Small intestine (tissue), 16 donors: ENCODE measurements around the gene SLC6A12. TPM values are rescaled to one million over a fixed set of nuclear protein-coding genes. Genes with fewer than 3 reads are reported as not detected.

Source experiments
- DNase-seq, 2 donors: peaks; one replicate each; pipeline versions ENCODE4 v3.0.0 to v3.0.0-alpha.2; 2013
- FAIRE-seq: peaks from 2 replicates; lab custom pipeline; 2012; peaks lifted over from hg19 to GRCh38; lab: Jason Lieb, UNC
- H3K27ac ChIP-seq, 3 donors: one replicate each; pipeline ENCODE4 v1.5.1; 2013; ENCODE audit warnings: low read length in 2 of 3, mild to moderate bottlenecking in 2 of 3, control low read depth in 1 of 3, inconsistent platforms in 1 of 3, low read depth in 1 of 3, moderate library complexity in 1 of 3
- H3K27me3 ChIP-seq, 3 donors: one replicate each; pipeline ENCODE4 v1.6.1; 2013; ENCODE audit warnings: low read length in 3 of 3, inconsistent platforms in 1 of 3; ENCODE audit not compliant: control insufficient read depth in 3 of 3, insufficient read depth in 3 of 3
- H3K36me3 ChIP-seq, 3 donors: one replicate each; pipeline ENCODE4 v1.6.1; 2013; ENCODE audit warnings: low read length in 3 of 3, inconsistent platforms in 1 of 3, low read depth in 1 of 3, mild to moderate bottlenecking in 1 of 3, moderate library complexity in 1 of 3; ENCODE audit not compliant: control insufficient read depth in 3 of 3, insufficient read depth in 2 of 3
- H3K4me1 ChIP-seq, 3 donors: one replicate each; pipeline ENCODE4 v1.6.1; 2013; ENCODE audit warnings: low read length in 2 of 3, inconsistent platforms in 1 of 3, low read depth in 1 of 3, mild to moderate bottlenecking in 1 of 3, moderate library complexity in 1 of 3; ENCODE audit not compliant: control insufficient read depth in 3 of 3, insufficient read depth in 2 of 3
- H3K4me3 ChIP-seq, 3 donors: one replicate each; pipeline ENCODE4 v1.5.1; 2013; ENCODE audit warnings: low read length in 3 of 3, control low read depth in 1 of 3, inconsistent platforms in 1 of 3, low read depth in 1 of 3, mild to moderate bottlenecking in 1 of 3, moderate library complexity in 1 of 3
- H3K9me3 ChIP-seq, 2 donors: one replicate each; pipeline ENCODE4 v1.6.1; 2013; ENCODE audit warnings: low read depth in 1 of 2, low read length in 1 of 2; ENCODE audit not compliant: control insufficient read depth in 2 of 2, insufficient read depth in 1 of 2
- WGBS, 3 donors: extraction: QIAGEN DNeasy Blood & Tissue Kit; methylation state at CpG; one replicate each; pipeline ENCODE4 v1.1.7; 2013; 5-methylcytosine and 5-hydroxymethylcytosine counted together
- long read RNA-seq, 10 donors: transcript quantifications; one replicate each; lab custom pipeline, GENCODE V29; 2026
- polyA plus RNA-seq, 4 donors: library from polyadenylated mRNA; stranded (reverse) in 3 of 4; unstranded in 1 of 4; fragments of 200-250 nt in 3 of 4; fragments of 120-200 nt in 1 of 4; gene quantifications; one replicate each; pipeline versions ENCODE4 v1.2.1 to v1.2.3, GENCODE V29; 2013
- donor health status: healthy with polysubstance abuse.
- donor health status: control.
- donor health status: control.
- donor health status: Bipolar disorder and iron deficiency.
- donor health status: healthy.

The SLC6A12 gene
- 1 to 10 TPM in 2 of 4 donors, under 1 TPM in 2; 0.06 to 9.4 (median 1.7) TPM for polyA plus RNA-seq
- long read RNA-seq, donor 1, result 0 reads
- long read RNA-seq, donor 2, result 0 reads
- long read RNA-seq, donor 3, result 0 reads
- long read RNA-seq, donor 4, result 0 reads
- long read RNA-seq, donor 5, result 0 reads
- long read RNA-seq, donor 6, result 0 reads
- long read RNA-seq, donor 7, result 0 reads
- long read RNA-seq, donor 8, result 0 reads
- long read RNA-seq, donor 9, result 0 reads
- long read RNA-seq, donor 10, result 0 reads

DNA sequence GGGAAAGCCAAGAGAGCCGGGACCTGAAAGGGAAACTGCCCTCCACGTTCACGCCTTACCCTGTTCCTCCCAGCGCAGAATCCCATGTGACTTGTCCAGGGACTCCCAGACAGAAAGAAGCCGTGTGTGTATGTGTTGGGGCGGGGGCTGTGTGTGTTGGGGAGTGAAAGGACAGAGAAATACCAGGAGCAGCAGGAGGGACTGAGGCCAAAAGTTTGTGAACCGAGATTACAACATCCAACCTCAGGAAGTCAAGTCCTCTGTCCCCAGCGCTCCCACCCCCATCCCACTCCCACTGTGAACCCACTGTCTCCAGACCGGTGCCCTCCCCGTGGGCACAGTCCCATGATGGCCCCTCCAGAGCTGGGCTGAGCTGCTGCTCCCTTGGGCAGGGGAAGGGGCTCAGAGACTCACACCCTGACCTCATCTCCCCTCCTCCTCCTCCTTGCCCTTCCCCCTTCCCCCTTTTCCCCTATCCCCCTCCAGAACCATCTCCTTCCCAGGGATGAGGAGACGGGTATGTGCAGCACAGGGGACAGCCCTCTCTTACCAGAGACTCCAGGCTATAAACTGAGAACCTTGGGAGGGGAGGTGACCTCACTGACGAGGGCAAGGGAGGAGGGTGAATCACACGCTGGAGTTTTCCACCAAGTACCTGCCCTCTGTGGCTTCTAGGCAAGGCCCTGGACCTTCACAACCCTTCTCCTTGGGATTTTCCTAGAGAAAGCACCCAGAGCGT is at the start of gene SLC6A12:
SLC6A12 (minus strand) TSS at position 155 of the 739 bp plus-strand sequence. CDS start 4,171 bp downstream, outside the sequence.
- Histone ChIP-seq H3K4me3 (peak within 1 kb of the TSS in 1 of 3 donors; percentile 7), H3K9me3 (no peaks in the 10 kb centered on the region), H3K27me3 (peaks cover 0 to 7% (median 1%) of the 10 kb centered on the region in 3 donors), H3K36me3 (no peaks in the 10 kb centered on the region), H3K27ac (no peak within 1 kb of the TSS), H3K4me1 (peaks cover 0 to 3% (median 0%) of the 10 kb centered on the region in 3 donors)
- peak in 1 of 2 donors; percentile 46 for DNase-seq
- 19 to 35% (median 28%) methylated on average over 14 of the region's 14 CpGs for WGBS, 3 donors
- FAIRE-seq, result no peak

GRCh38 chr12:263574-263973 is 49.6 kb upstream of the SLC6A12 start:
- DNase-seq (no peak), FAIRE-seq (no peak)
- Histone ChIP-seq H3K9me3 (no peaks in the 10 kb centered on the region), H3K27ac (no peak overlapping the region), H3K4me1 (no peaks in the 10 kb centered on the region), H3K27me3 (peaks cover 0 to 18% (median 0%) of the 10 kb centered on the region in 3 donors), H3K4me3 (no peak overlapping the region), H3K36me3 (no peaks in the 10 kb centered on the region)
- WGBS, 3 donors, result 77 to 83% (median 81%) methylated on average over 9 of the region's 9 CpGs

- no peak for DNase-seq
- no peak within 1 kb of the TSS for H3K4me3 ChIP-seq
- H3K27ac ChIP-seq, result no peak within 1 kb of the TSS
- 35 to 51% (median 37%) methylated on average over 7 of the region's 7 CpGs for WGBS, 3 donors
- H3K9me3 ChIP-seq, result no peaks in the 10 kb centered on the region
- no peaks in the 10 kb centered on the region for H3K4me1 ChIP-seq
- H3K36me3 ChIP-seq, result no peaks in the 10 kb centered on the region
- H3K27me3 ChIP-seq, result peaks cover 0 to 12% (median 0%) of the 10 kb centered on the region in 3 donors
- no peak for FAIRE-seq
Observed at GRCh38 chr12:262817-263216, 48.9 kb upstream of the SLC6A12 start, which contains the start of gene SLC6A13. SLC6A13 (minus strand) TSS chr12:262836; CDS start chr12:260052, 2,784 bp downstream.

- Histone ChIP-seq H3K4me1 (no peaks in the 10 kb centered on the region), H3K9me3 (no peaks in the 10 kb centered on the region), H3K36me3 (no peaks in the 10 kb centered on the region), H3K27ac (no peak overlapping the region), H3K4me3 (no peak overlapping the region), H3K27me3 (peaks cover 0 to 11% (median 0%) of the 10 kb centered on the region in 3 donors)
- FAIRE-seq (no peak), DNase-seq (no peak)
Observed at GRCh38 chr12:262113-262512, 48.2 kb upstream of the SLC6A12 start.

GRCh38 chr12:257521-258321 is 43.8 kb upstream of the SLC6A12 start:
- H3K36me3 ChIP-seq, result no peaks in the 10 kb centered on the region
- H3K4me3 ChIP-seq, result no peak overlapping the region
- H3K4me1 ChIP-seq, result no peaks in the 10 kb centered on the region
- no peaks in the 10 kb centered on the region for H3K9me3 ChIP-seq
- peaks cover 0 to 6% (median 4%) of the 10 kb centered on the region in 3 donors for H3K27me3 ChIP-seq
- FAIRE-seq (no peak), DNase-seq (no peak)
- no peak overlapping the region for H3K27ac ChIP-seq
- 57 to 74% (median 68%) methylated on average over 12 to 14 of the region's 14 CpGs for WGBS, 3 donors

GRCh38 chr12:256958-257357 is 43.0 kb upstream of the SLC6A12 start:
- DNase-seq, result no peak
- H3K36me3 ChIP-seq, result no peaks in the 10 kb centered on the region
- peaks cover 0 to 4% (median 4%) of the 10 kb centered on the region in 3 donors for H3K27me3 ChIP-seq
- no peaks in the 10 kb centered on the region for H3K9me3 ChIP-seq
- H3K4me3 ChIP-seq, result no peak overlapping the region
- WGBS, 3 donors, result 80 to 81% (median 81%) methylated on average over 3 of the region's 3 CpGs
- no peak overlapping the region for H3K27ac ChIP-seq
- H3K4me1 ChIP-seq, result no peaks in the 10 kb centered on the region
- FAIRE-seq, result no peak

- no peak for FAIRE-seq
- H3K4me3 ChIP-seq, result no peak overlapping the region
Observed at GRCh38 chr12:256225-256624, 42.3 kb upstream of the SLC6A12 start.

DNA sequence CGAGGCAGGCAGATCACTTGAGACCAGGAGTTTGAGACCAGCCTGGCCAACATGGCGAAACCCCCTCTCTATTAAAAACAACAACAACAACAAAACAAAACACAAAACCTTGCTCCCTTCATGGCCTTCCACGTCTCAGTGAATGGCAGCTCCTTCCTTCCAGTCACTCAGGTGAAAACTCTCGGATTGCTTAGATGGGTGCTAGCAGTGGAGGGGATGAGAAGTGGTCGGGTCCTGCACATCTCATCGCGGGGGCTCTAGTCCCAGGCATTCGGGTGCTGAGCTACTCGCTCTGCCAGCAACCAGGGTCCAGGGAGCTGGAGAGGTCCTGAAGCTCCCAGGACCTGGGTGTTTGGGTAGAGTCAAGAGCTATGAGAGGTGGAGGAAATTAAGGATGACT is 41.0 kb upstream of the SLC6A12 start:
- no peak overlapping the region for H3K27ac ChIP-seq
- no peaks in the 10 kb centered on the region for H3K4me1 ChIP-seq
- 81 to 86% (median 85%) methylated on average over 9 of the region's 9 CpGs for WGBS, 3 donors
- no peaks in the 10 kb centered on the region for H3K9me3 ChIP-seq
- no peak for DNase-seq
- no peak for FAIRE-seq
- H3K4me3 ChIP-seq, result no peak overlapping the region
- H3K27me3 ChIP-seq, result peaks cover 0 to 4% (median 4%) of the 10 kb centered on the region in 3 donors
- no peaks in the 10 kb centered on the region for H3K36me3 ChIP-seq

More at GRCh38 chr12:256225-256624, 42.3 kb upstream of the SLC6A12 start:
- Histone ChIP-seq H3K9me3 (no peaks in the 10 kb centered on the region), H3K4me1 (no peaks in the 10 kb centered on the region), H3K36me3 (no peaks in the 10 kb centered on the region), H3K27me3 (peaks cover 0 to 4% (median 4%) of the 10 kb centered on the region in 3 donors), H3K27ac (no peak overlapping the region)
- no peak for DNase-seq
- WGBS, 3 donors, result 86 to 92% (median 90%) methylated on average over 6 of the region's 6 CpGs
